Neuronal stem cell (in vitro differentiated cells): ENCODE measurements around the gene CNST.
"Not testable (repeated sequence)": the region's sequence is repeated elsewhere in the genome, so short reads cannot be mapped to it uniquely, and the experiment has no call there.

Source experiments
- DNase-seq: peaks from one replicate; pipeline ENCODE4 v3.0.0-alpha.2; 2013; ENCODE audit warnings: low spot score
- H2AFZ ChIP-seq: one replicate; pipeline ENCODE4 v1.6.1; 2013; ENCODE audit warnings: mild to moderate bottlenecking, low read length, inconsistent platforms
- H2AK5ac ChIP-seq: 2 replicates; pipeline ENCODE4 v1.6.1; 2013; ENCODE audit warnings: low read depth, mild to moderate bottlenecking, inconsistent platforms, low read length, moderate library complexity, mixed read lengths
- H2BK120ac ChIP-seq: 2 replicates; pipeline ENCODE4 v1.6.1; 2013; ENCODE audit warnings: low read depth, mild to moderate bottlenecking, inconsistent platforms, low read length, moderate library complexity, mixed read lengths
- H2BK12ac ChIP-seq: one replicate; pipeline ENCODE4 v1.6.1; 2013; ENCODE audit warnings: low read length, inconsistent platforms
- H2BK15ac ChIP-seq: 2 replicates; pipeline ENCODE4 v1.6.1; 2013; ENCODE audit warnings: mild to moderate bottlenecking, low read length, inconsistent platforms, mixed read lengths
- H2BK5ac ChIP-seq: one replicate; pipeline ENCODE4 v1.6.1; 2013; ENCODE audit warnings: inconsistent platforms, mild to moderate bottlenecking, low read length, moderate library complexity
- H3K14ac ChIP-seq: one replicate; pipeline ENCODE4 v1.6.1; 2013; ENCODE audit warnings: low read length, inconsistent platforms
- H3K18ac ChIP-seq: 2 replicates; pipeline ENCODE4 v1.6.1; 2013; ENCODE audit warnings: low read length, inconsistent platforms
- H3K23ac ChIP-seq: 2 replicates; pipeline ENCODE4 v1.6.1; 2013; ENCODE audit warnings: low read depth, mild to moderate bottlenecking, mixed read lengths, low read length, inconsistent platforms; ENCODE audit not compliant: poor library complexity
- H3K27ac ChIP-seq: replicated peaks from 3 replicates; pipeline ENCODE4 v1.5.1; 2013; ENCODE audit warnings: low read length, inconsistent platforms
- H3K27me3 ChIP-seq, 3 experiments: 2 replicates each; pipeline ENCODE4 v1.6.1; 2013; ENCODE audit warnings: low read length in 3 of 3, mild to moderate bottlenecking in 2 of 3, inconsistent platforms in 1 of 3, low read depth in 1 of 3, mixed read lengths in 1 of 3, moderate library complexity in 1 of 3; ENCODE audit not compliant: control insufficient read depth in 3 of 3, insufficient read depth in 3 of 3
- H3K36me3 ChIP-seq, 2 donors: replicated peaks in 1 of 2; 2 replicates each; pipeline ENCODE4 v1.6.1; 2013; ENCODE audit warnings: low read length in 2 of 2; ENCODE audit not compliant: control insufficient read depth in 2 of 2, insufficient read depth in 2 of 2
- H3K4ac ChIP-seq: 2 replicates; pipeline ENCODE4 v1.6.1; 2013; ENCODE audit warnings: inconsistent platforms, mild to moderate bottlenecking, low read length, moderate library complexity
- H3K4me1 ChIP-seq, 2 donors: 1 replicate in 1 of 2; 2 replicates in 1 of 2; pipeline ENCODE4 v1.6.1; 2013; ENCODE audit warnings: low read length in 2 of 2, low read depth in 1 of 2; ENCODE audit not compliant: control insufficient read depth in 2 of 2, insufficient read depth in 1 of 2
- H3K4me2 ChIP-seq: one replicate; pipeline ENCODE4 v1.6.1; 2013; ENCODE audit warnings: mild to moderate bottlenecking, low read length, inconsistent platforms; ENCODE audit not compliant: insufficient read depth, poor library complexity, severe bottlenecking
- H3K4me3 ChIP-seq, 2 donors: 2 replicates each; pipeline ENCODE4 v1.5.1; 2013; ENCODE audit warnings: low read length in 2 of 2, mild to moderate bottlenecking in 2 of 2, inconsistent platforms in 1 of 2, moderate library complexity in 1 of 2
- H3K79me1 ChIP-seq: one replicate; pipeline ENCODE4 v1.6.1; 2013; ENCODE audit warnings: low read depth, mild to moderate bottlenecking, inconsistent platforms, low read length, moderate library complexity
- H3K9ac ChIP-seq: one replicate; pipeline ENCODE4 v1.6.1; 2013; ENCODE audit warnings: mild to moderate bottlenecking, low read depth, low read length, inconsistent platforms; ENCODE audit not compliant: poor library complexity
- H3K9me3 ChIP-seq, 2 donors: replicated peaks in 1 of 2; 2 replicates each; pipeline versions ENCODE3 to v1.6.1; 2013; ENCODE audit warnings: low read length in 2 of 2, mild to moderate bottlenecking in 2 of 2, inconsistent platforms in 1 of 2, low read depth in 1 of 2, mixed read lengths in 1 of 2, moderate library complexity in 1 of 2; ENCODE audit not compliant: control insufficient read depth in 2 of 2, insufficient read depth in 1 of 2
- H4K8ac ChIP-seq: one replicate; pipeline ENCODE4 v1.6.1; 2013; ENCODE audit warnings: low read depth, mild to moderate bottlenecking, inconsistent platforms, low read length, moderate library complexity
- H4K91ac ChIP-seq: one replicate; pipeline ENCODE4 v1.6.1; 2013; ENCODE audit warnings: low read length, low read depth, mild to moderate bottlenecking, inconsistent platforms; ENCODE audit not compliant: poor library complexity
- WGBS, 2 donors: extraction: QIAGEN DNeasy Blood & Tissue Kit; methylation state at CpG; one replicate each; pipeline ENCODE4 v1.1.7; 2013; ENCODE audit warnings: missing lambda C conversion rate in 2 of 2, mixed read lengths in 1 of 2; ENCODE audit not compliant: insufficient read length in 2 of 2, insufficient replicate concordance in 1 of 2; ENCODE audit errors: extremely low coverage in 2 of 2; 5-methylcytosine and 5-hydroxymethylcytosine counted together

Gene CNST

DNA sequence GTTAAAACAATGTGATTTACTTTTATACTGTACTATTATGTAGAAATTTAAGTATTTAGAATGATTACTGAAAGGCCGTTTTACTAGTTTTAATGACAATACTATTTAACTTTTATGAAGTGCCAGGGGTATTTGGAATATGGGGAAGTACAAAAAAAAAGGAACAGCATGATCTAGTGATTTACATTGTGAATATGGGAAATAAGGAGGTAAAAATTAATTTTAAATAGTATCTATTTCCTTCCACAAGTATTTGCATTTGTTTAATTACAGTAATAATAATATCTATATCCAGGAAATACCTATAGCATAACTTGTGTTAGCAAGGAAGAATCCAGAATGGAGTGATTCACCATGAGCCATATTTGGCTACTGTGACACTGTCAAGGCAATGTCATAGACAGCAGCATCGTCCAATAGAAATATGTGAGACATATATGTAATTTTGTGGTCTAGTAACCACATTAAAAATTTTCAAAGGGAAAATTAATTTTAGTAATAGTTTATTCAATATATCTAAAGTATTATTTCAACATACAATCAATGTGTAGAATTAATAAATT lies 22.0 kb downstream of the CNST start:
- Histone ChIP-seq H3K27ac (no peak overlapping the region), H3K23ac (no peak overlapping the region), H3K18ac (no peak overlapping the region), H3K79me1 (peaks cover 1% of the 10 kb centered on the region), H3K4me1 (peaks cover 0 to 4% of the 10 kb centered on the region in 2 donors), H2BK12ac (no peak overlapping the region), H3K9me3 (peaks cover 0 to 2% of the 10 kb centered on the region in 2 donors), H2AK5ac (no peak overlapping the region), H3K4me2 (no peak overlapping the region), H3K36me3 (peaks cover 5 to 10% of the 10 kb centered on the region in 2 donors), H3K27me3 (no peaks in the 10 kb centered on the region), H3K4ac (no peak overlapping the region), H2AFZ (no peak overlapping the region), H2BK120ac (no peak overlapping the region), H2BK15ac (no peak overlapping the region), H4K8ac (no peak overlapping the region), H4K91ac (no peak overlapping the region), H2BK5ac (no peak overlapping the region), H3K4me3 (no peak overlapping the region), H3K9ac (no peak overlapping the region), H3K14ac (no peak overlapping the region)
- no peak for DNase-seq
- no CpG with 5 or more reads among the region's 2 CpGs for WGBS, 2 donors

DNA sequence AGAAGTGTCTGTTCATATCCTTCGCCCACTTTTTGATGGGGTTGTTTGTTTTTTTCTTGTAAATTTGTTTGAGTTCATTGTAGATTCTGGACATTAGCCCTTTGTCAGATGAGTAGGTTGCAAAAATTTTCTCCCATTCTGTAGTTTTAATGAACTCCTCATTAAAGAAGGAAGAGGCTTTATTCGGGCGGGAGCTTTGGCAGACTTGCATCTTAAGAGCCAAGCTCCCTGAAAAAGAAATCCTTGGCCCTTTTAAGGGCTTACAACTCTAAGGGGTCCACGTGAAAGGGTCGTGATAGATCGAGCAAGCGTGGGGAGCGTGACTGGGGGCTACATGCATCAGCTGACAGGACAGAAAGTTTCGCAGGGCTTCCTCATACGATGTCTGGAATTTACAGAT lies 23.7 kb downstream of the CNST start:
- H3K4ac ChIP-seq, H2AK5ac ChIP-seq, H3K36me3 ChIP-seq, H3K27me3 ChIP-seq, H2BK15ac ChIP-seq, H3K4me2 ChIP-seq, H4K8ac ChIP-seq, H3K4me3 ChIP-seq, H3K18ac ChIP-seq, DNase-seq, H3K23ac ChIP-seq, H3K9me3 ChIP-seq, H3K27ac ChIP-seq, H2BK5ac ChIP-seq, H4K91ac ChIP-seq, H2AFZ ChIP-seq, H3K79me1 ChIP-seq, H3K9ac ChIP-seq, H2BK12ac ChIP-seq, H3K14ac ChIP-seq, H2BK120ac ChIP-seq, H3K4me1 ChIP-seq: not testable (repeated sequence)
- WGBS, 2 donors, result no CpG with 5 or more reads among the region's 10 CpGs

DNA sequence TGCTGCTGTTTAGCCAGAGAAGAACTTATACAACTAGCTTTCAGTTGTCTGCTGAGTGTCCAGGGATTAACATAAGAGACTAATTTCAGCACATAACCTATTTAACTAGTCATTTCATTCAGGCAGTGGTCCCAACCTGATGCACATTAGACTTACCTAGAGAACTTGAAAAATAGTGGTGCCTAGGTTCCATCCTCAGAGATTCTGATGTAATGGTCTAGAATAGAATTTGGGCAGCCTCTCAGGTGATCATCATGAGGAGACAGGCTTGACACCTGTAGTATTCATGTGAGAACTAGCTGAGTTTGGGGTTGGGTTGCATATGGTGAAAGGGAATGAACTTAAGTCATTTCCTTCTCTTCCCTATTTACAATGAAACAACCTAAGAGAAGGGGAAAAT lies 24.8 kb downstream of the CNST start:
- peaks cover 0 to 2% of the 10 kb centered on the region in 2 donors for H3K9me3 ChIP-seq
- H2BK120ac ChIP-seq, result no peak overlapping the region
- no peak overlapping the region for H2BK15ac ChIP-seq
- H2AK5ac ChIP-seq, result no peak overlapping the region
- peaks cover 5 to 9% of the 10 kb centered on the region in 2 donors for H3K36me3 ChIP-seq
- no peak overlapping the region for H3K23ac ChIP-seq
- H4K8ac ChIP-seq, result no peak overlapping the region
- no peak overlapping the region for H3K14ac ChIP-seq
- no peak overlapping the region for H2AFZ ChIP-seq
- H3K4ac ChIP-seq, result no peak overlapping the region
- no peak overlapping the region for H3K9ac ChIP-seq
- H3K27ac ChIP-seq, result no peak overlapping the region
- no peak for DNase-seq
- no peak overlapping the region for H2BK5ac ChIP-seq
- no peak overlapping the region for H3K4me3 ChIP-seq
- H3K4me2 ChIP-seq, result no peak overlapping the region
- H3K4me1 ChIP-seq, result no peaks in the 10 kb centered on the region
- H2BK12ac ChIP-seq, result no peak overlapping the region
- H4K91ac ChIP-seq, result no peak overlapping the region
- peaks cover 1% of the 10 kb centered on the region for H3K79me1 ChIP-seq
- no peaks in the 10 kb centered on the region for H3K27me3 ChIP-seq
- H3K18ac ChIP-seq, result no peak overlapping the region

DNA sequence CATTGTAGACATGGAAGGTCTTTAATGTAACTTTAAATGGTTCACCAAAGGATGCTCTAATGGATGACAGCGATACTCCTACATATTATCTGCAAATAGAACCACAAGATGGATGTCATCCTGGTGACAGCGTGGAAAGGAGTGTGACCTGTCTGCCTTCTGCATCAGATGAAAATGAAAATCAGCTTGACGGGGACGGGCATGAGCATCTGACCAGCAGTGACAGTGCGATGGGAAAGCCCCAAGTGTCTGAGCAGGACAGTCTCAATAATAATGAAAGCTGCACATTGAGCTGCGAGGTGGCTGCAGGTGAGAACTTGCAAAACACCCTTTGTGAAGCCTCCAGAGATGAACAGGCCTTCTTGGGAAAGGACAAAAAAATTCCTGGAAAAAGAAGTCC lies 25.2 kb downstream of the CNST start:
- no peak for DNase-seq

More for the DNA sequence above, 25.2 kb downstream of the CNST start:
- WGBS, 2 donors, result no CpG with 5 or more reads among the region's 6 CpGs
- Histone ChIP-seq H3K23ac (no peak overlapping the region), H2BK15ac (no peak overlapping the region), H2AK5ac (no peak overlapping the region), H3K4me3 (no peak overlapping the region), H2BK12ac (no peak overlapping the region), H3K14ac (no peak overlapping the region), H2BK120ac (no peak overlapping the region), H3K27ac (no peak overlapping the region), H2AFZ (no peak overlapping the region), H3K4me1 (no peaks in the 10 kb centered on the region), H4K91ac (no peak overlapping the region), H3K79me1 (peaks cover 1% of the 10 kb centered on the region), H3K36me3 (peaks cover 5 to 9% of the 10 kb centered on the region in 2 donors), H3K18ac (no peak overlapping the region), H3K9me3 (peaks cover 0 to 2% of the 10 kb centered on the region in 2 donors), H3K4me2 (no peak overlapping the region), H3K27me3 (no peaks in the 10 kb centered on the region), H3K4ac (no peak overlapping the region), H3K9ac (no peak overlapping the region), H2BK5ac (no peak overlapping the region), H4K8ac (no peak overlapping the region)
